Natural killer cell (primary cell): ENCODE data around the gene ZNF304. TPM values are rescaled to one million over a fixed set of nuclear protein-coding genes. Genes with fewer than 3 reads are reported as not detected.

Source experiments
- ATAC-seq, 3 donors: fragments of 150-1000 bp in 2 of 3; fragments of 200-7000 bp in 1 of 3; cut with Tn5 transposase; 1 replicate in 1 of 3; 2 replicates in 2 of 3; pipeline ENCODE4 v1.10.0; 2021; ENCODE audit warnings: mild to moderate bottlenecking in 2 of 3, moderate library complexity in 2 of 3
- DNase-seq, 2 donors: peaks; one replicate each; pipeline versions ENCODE4 v3.0.0 to v3.0.0-alpha.2; 2013 to 2021; ENCODE audit warnings: mixed read lengths in 1 of 2
- H3K27ac ChIP-seq: one replicate; pipeline ENCODE4 v1.5.1; 2013; ENCODE audit warnings: mild to moderate bottlenecking, low read length
- H3K27me3 ChIP-seq: one replicate; pipeline ENCODE4 v1.6.1; 2013; ENCODE audit warnings: low read length; ENCODE audit not compliant: control insufficient read depth, insufficient read depth
- H3K36me3 ChIP-seq: one replicate; pipeline ENCODE4 v1.6.1; 2013; ENCODE audit warnings: low read length; ENCODE audit not compliant: control insufficient read depth, insufficient read depth
- H3K4me1 ChIP-seq: one replicate; pipeline ENCODE4 v1.6.1; 2013; ENCODE audit warnings: low read length; ENCODE audit not compliant: control insufficient read depth, insufficient read depth
- H3K4me3 ChIP-seq: one replicate; pipeline ENCODE4 v1.5.1; 2013; ENCODE audit warnings: low read length
- H3K9me3 ChIP-seq: one replicate; pipeline ENCODE4 v1.6.1; 2013; ENCODE audit warnings: low read length; ENCODE audit not compliant: control insufficient read depth, insufficient read depth
- H3K27ac Mint-ChIP-seq, 2 donors: one replicate each; pipeline ENCODE4 v1.8.0; 2022; ENCODE audit warnings: mild to moderate bottlenecking in 2 of 2, mixed read lengths in 2 of 2, moderate library complexity in 1 of 2
- H3K27me3 Mint-ChIP-seq, 2 donors: one replicate each; pipeline ENCODE4 v1.8.0; 2022; ENCODE audit warnings: low read depth in 2 of 2, mixed read lengths in 2 of 2
- H3K36me3 Mint-ChIP-seq: one replicate; pipeline ENCODE4 v1.8.0; 2022; ENCODE audit warnings: mixed read lengths
- H3K4me1 Mint-ChIP-seq, 2 donors: one replicate each; pipeline ENCODE4 v1.8.0; 2022; ENCODE audit warnings: mixed read lengths in 2 of 2
- H3K4me3 Mint-ChIP-seq: one replicate; pipeline ENCODE4 v1.8.0; 2022; ENCODE audit warnings: mild to moderate bottlenecking, moderate library complexity, mixed read lengths
- H3K9me3 Mint-ChIP-seq, 2 donors: one replicate each; pipeline ENCODE4 v1.8.0; 2022; ENCODE audit warnings: mixed read lengths in 2 of 2
- CTCF ChIP-seq: fragments of 200-600 bp; IDR thresholded peaks from one replicate; pipeline ENCODE4 v1.8.0; 2022; ENCODE audit warnings: antibody characterized with exemption
- WGBS: methylation state at CpG from one replicate; pipeline ENCODE4 v1.1.7; 2013; ENCODE audit warnings: missing lambda C conversion rate; ENCODE audit not compliant: insufficient coverage; 5-methylcytosine and 5-hydroxymethylcytosine counted together
- intact Hi-C: fragments of 100-400 bp; cut with micrococcal nuclease; formaldehyde crosslinking; loops from one replicate; pipeline ENCODE4 v1.14.2; 2022
- total RNA-seq, 4 donors: library from RNA; stranded (reverse); fragments of 120-200 nt in 1 of 4; gene quantifications; one replicate each; pipeline versions ENCODE4 v1.2.3 to v1.2.4, GENCODE V29; 2013 to 2022

Gene ZNF304
- total RNA-seq, 3 donors from 2014 or later (not counting 1 experiment from before 2014, with no cell fraction given), result 6.6 to 10.7 (median 9.2) TPM

- no peak for TF ChIP-seq CTCF
- Histone ChIP-seq H3K36me3 (no peaks in the 10 kb centered on the region), H3K4me1 (peaks cover 14% of the 10 kb centered on the region), H3K27ac (peak overlapping the region; percentile 93), H3K27me3 (no peaks in the 10 kb centered on the region), H3K9me3 (peaks cover 27% of the 10 kb centered on the region), H3K4me3 (no peak overlapping the region)
- intact Hi-C loops, result no loop called here
- Mint-ChIP-seq H3K4me3 (peak overlapping the region; percentile 92), H3K36me3 (peaks cover 21% of the 10 kb centered on the region), H3K4me1 (peaks cover 18 to 19% of the 10 kb centered on the region in 2 donors), H3K27me3 (no peaks in the 10 kb centered on the region), H3K27ac (peak overlapping the region; percentile 96 to 98), H3K9me3 (peaks cover 0 to 8% of the 10 kb centered on the region in 2 donors)
- DNase-seq (no peak), ATAC-seq (no peak)
- 100% methylated on average over 1 of the region's 2 CpGs for WGBS
Measured at GRCh38 chr19:57362419-57362818, 11.3 kb downstream of the ZNF304 start.

- Histone ChIP-seq H3K36me3 (no peaks in the 10 kb centered on the region), H3K27ac (peak within 1 kb of the TSS; percentile 93), H3K4me3 (peak within 1 kb of the TSS; percentile 56), H3K4me1 (peaks cover 14% of the 10 kb centered on the region), H3K9me3 (peaks cover 20% of the 10 kb centered on the region), H3K27me3 (no peaks in the 10 kb centered on the region)
- 2% methylated on average over 47 of the region's 47 CpGs for WGBS
- Mint-ChIP-seq H3K27me3 (no peaks in the 10 kb centered on the region), H3K4me1 (peaks cover 18 to 19% of the 10 kb centered on the region in 2 donors), H3K36me3 (peaks cover 20% of the 10 kb centered on the region), H3K27ac (peak within 1 kb of the TSS; percentile 96 to 98), H3K9me3 (peaks cover 0 to 8% of the 10 kb centered on the region in 2 donors), H3K4me3 (peak within 1 kb of the TSS; percentile 92)
- peak; percentile 88 to 96 (median 90) for ATAC-seq
- DNase-seq, result peak; percentile 99 to 100
- intact Hi-C loops, result loop anchor here (1.0 kb wide), 6 partner anchors 12 to 792 kb away; partner anchors contain the start of genes ZNF17, ZNF304, ZNF460 and ZNF548
- TF ChIP-seq CTCF, result no peak
Measured at GRCh38 chr19:57362997-57363687, 12.1 kb downstream of the ZNF304 start, which contains the start of the genes TRAPPC2B and ZNF547. TSS of gene TRAPPC2B (plus strand) at chr19:57363551. CDS start at chr19:57364834, 1,283 bp downstream. TSS of gene ZNF547 (plus strand) at chr19:57363551. CDS start at chr19:57368556, 5,005 bp downstream.

- DNase-seq, result no peak
- Mint-ChIP-seq H3K9me3 (peaks cover 0 to 8% of the 10 kb centered on the region in 2 donors), H3K4me1 (peaks cover 18 to 19% of the 10 kb centered on the region in 2 donors), H3K27me3 (no peaks in the 10 kb centered on the region), H3K36me3 (peaks cover 14% of the 10 kb centered on the region), H3K4me3 (peak overlapping the region; percentile 92), H3K27ac (peak overlapping the region; percentile 96 to 98)
- Histone ChIP-seq H3K9me3 (peaks cover 14% of the 10 kb centered on the region), H3K27me3 (no peaks in the 10 kb centered on the region), H3K36me3 (no peaks in the 10 kb centered on the region), H3K4me1 (peaks cover 14% of the 10 kb centered on the region), H3K27ac (peak overlapping the region; percentile 93), H3K4me3 (peak overlapping the region; percentile 56)
- ATAC-seq, result peak in 1 of 3 donors; percentile 1
- WGBS, result 2% methylated on average over 15 of the region's 18 CpGs
- no peak for TF ChIP-seq CTCF
- intact Hi-C loops, result loop anchor here (1.0 kb wide), 6 partner anchors 12 to 792 kb away; partner anchors contain the start of genes ZNF17, ZNF304, ZNF460 and ZNF548
Measured at GRCh38 chr19:57363688-57364181, 12.7 kb downstream of the ZNF304 start.
